Stimulated activated CD4-positive, alpha-beta T cell treated with anti-CD3 and anti-CD28 coated beads, Interleukin-1b, Interleukin-23, amount 100 ng/mL, for 4 hours (primary cell): ENCODE measurements around the gene THRSP.
"Not testable (repeated sequence)": the region's sequence is repeated elsewhere in the genome, so short reads cannot be mapped to it uniquely, and the experiment has no call there.

Experiments
- DNase-seq, 2 donors: peaks; one replicate each; pipeline ENCODE4 v3.0.0-alpha.2; 2020; ENCODE audit warnings: low read depth in 2 of 2

Gene THRSP

GRCh38 chr11:78039391-78039918 lies 24.2 kb upstream of the THRSP start:
- DNase-seq, result no peak

GRCh38 chr11:78039919-78040671 lies 23.6 kb upstream of the THRSP start:
- no peak for DNase-seq

- DNase-seq, result no peak
These were observed 22.8 kb upstream of the THRSP start for GRCh38 chr11:78040691-78041379.

- not testable (repeated sequence) for DNase-seq
These were observed 22.3 kb upstream of the THRSP start for GRCh38 chr11:78041380-78041719.

- DNase-seq, result no peak
These were observed 21.7 kb upstream of the THRSP start for GRCh38 chr11:78041843-78042440.

- no peak for DNase-seq
These were observed 19.0 kb upstream of the THRSP start for GRCh38 chr11:78044706-78045105.

- peak; percentile 70 to 79 for DNase-seq
These were observed 17.7 kb upstream of the THRSP start for GRCh38 chr11:78045851-78046485.

- no peak for DNase-seq
These were observed 17.2 kb upstream of the THRSP start for GRCh38 chr11:78046486-78046854.

GRCh38 chr11:78048561-78048960 lies 15.1 kb upstream of the THRSP start:
- no peak for DNase-seq

- no peak for DNase-seq
These were observed 14.3 kb upstream of the THRSP start for GRCh38 chr11:78049348-78049747.

GRCh38 chr11:78050964-78051831 lies 12.5 kb upstream of the THRSP start:
- no peak for DNase-seq

GRCh38 chr11:78054971-78055370 lies 8.7 kb upstream of the THRSP start:
- DNase-seq, result no peak

- no peak for DNase-seq
These were observed 7.6 kb upstream of the THRSP start for GRCh38 chr11:78056093-78056492.

GRCh38 chr11:78057462-78058055 lies 6.1 kb upstream of the THRSP start:
- no peak for DNase-seq

- not testable (repeated sequence) for DNase-seq
These were observed 3.8 kb upstream of the THRSP start for GRCh38 chr11:78059749-78060328.

GRCh38 chr11:78060533-78060932 lies 3.1 kb upstream of the THRSP start:
- no peak for DNase-seq

- no peak for DNase-seq
These were observed 2.4 kb upstream of the THRSP start for GRCh38 chr11:78061088-78061920.

GRCh38 chr11:78061921-78062311 lies 1.7 kb upstream of the THRSP start:
- no peak for DNase-seq

GRCh38 chr11:78062671-78063070 lies 990 bp upstream of the THRSP start:
- no peak for DNase-seq

- no peak for DNase-seq
These were observed 1.5 kb downstream of the THRSP start for GRCh38 chr11:78065203-78065602.
